GM10266 (cell line): ENCODE measurements around the gene EPHA3.

Experiments used
- DNase-seq: peaks from one replicate; pipeline ENCODE4 v3.0.0; 2012; ENCODE audit errors: extremely low spot score
- CTCF ChIP-seq: IDR thresholded peaks from 2 replicates; pipeline ENCODE4 v1.5.1; 2012; ENCODE audit warnings: mild to moderate bottlenecking, low read depth; ENCODE audit not compliant: control insufficient read depth, insufficient read depth; ENCODE audit errors: missing control alignments

EPHA3 gene

GRCh38 chr3:89419647-89420241, 312.3 kb downstream of the EPHA3 start:
- no peak for DNase-seq
- TF ChIP-seq CTCF, result no peak

GRCh38 chr3:89426060-89426459, 318.6 kb downstream of the EPHA3 start:
- TF ChIP-seq CTCF, result no peak
- DNase-seq, result no peak

GRCh38 chr3:89434621-89435380, 327.4 kb downstream of the EPHA3 start:
- no peak for DNase-seq
- TF ChIP-seq CTCF, result no peak

GRCh38 chr3:89436846-89437245, 329.4 kb downstream of the EPHA3 start:
- DNase-seq, result no peak
- no peak for TF ChIP-seq CTCF

GRCh38 chr3:89440386-89440785, 333.0 kb downstream of the EPHA3 start:
- DNase-seq, result no peak
- no peak for TF ChIP-seq CTCF

GRCh38 chr3:89441141-89441540, 333.7 kb downstream of the EPHA3 start:
- TF ChIP-seq CTCF, result no peak
- DNase-seq, result no peak

GRCh38 chr3:89446593-89446992, 339.2 kb downstream of the EPHA3 start:
- DNase-seq, result no peak
- no peak for TF ChIP-seq CTCF
